Measurements from ENCODE around the gene HES4.

The HES4 gene

DNA sequence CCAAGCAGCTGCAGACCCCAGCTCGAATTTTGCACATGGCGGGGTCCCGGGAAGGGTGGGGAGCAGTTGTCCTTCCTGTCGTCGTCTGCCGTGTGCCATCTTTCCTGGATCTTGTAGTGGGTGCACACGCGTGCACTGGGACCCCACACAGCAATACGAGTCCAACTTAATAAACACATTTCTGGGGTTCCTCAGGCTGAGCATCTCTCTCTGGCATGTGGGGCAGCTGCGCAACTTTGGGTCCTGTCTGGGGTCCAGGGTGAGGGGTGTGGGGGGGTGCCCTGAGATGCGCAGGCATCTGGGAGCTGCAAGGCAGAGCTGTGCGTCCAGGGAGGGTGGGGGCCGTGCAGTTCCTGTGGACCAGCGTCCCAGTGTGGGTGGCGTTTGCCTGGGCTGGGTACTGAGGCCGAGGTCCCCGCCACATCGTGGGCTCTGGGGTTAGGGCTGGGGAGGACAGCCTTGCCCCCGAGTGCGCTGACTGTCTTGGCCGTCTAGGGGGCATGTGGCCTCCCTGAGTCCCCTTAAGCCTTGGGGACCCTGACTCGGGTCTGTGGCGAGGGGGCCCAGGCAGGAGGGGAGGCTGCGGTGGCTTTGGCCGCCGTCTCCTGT lies 34.3 kb downstream of the HES4 start:
- no peak for DNase-seq (ENCODE audit: low read depth)

DNA sequence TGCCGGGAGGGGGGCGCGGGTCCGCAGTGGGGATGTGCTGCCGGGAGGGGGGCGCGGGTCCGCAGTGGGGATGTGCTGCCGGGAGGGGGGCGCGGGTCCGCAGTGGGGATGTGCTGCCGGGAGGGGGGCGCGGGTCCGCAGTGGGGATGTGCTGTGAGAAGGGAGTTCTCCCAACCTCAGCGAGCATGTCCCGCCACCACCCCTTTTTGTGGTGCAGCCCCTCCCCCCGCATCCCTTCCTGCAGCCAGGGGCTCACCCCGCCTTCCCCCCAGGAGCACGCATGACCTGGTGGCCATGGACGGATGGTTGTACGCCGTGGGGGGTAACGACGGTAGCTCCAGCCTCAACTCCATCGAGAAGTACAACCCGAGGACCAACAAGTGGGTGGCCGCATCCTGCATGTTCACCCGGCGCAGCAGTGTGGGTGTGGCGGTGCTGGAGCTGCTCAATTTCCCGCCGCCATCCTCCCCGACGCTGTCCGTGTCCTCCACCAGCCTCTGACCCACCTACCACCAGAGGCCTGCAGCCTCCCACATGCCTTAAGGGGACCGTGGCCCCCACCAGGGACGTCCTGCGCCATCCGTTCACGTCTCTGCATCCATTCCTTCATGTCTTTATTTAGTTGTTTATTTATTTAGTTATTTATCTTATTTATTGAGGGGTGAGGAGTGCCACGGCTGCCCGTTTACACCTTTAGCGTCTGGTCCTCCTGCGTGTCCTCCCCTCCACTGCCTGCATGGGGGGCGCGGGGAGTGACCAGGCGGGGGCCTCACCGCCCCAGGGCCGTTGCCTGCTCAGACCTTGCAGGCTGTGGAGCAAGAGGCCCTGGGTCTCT lies 35.0 kb downstream of the HES4 start:
- DNase-seq (ENCODE audit: low read depth) = no peak

DNA sequence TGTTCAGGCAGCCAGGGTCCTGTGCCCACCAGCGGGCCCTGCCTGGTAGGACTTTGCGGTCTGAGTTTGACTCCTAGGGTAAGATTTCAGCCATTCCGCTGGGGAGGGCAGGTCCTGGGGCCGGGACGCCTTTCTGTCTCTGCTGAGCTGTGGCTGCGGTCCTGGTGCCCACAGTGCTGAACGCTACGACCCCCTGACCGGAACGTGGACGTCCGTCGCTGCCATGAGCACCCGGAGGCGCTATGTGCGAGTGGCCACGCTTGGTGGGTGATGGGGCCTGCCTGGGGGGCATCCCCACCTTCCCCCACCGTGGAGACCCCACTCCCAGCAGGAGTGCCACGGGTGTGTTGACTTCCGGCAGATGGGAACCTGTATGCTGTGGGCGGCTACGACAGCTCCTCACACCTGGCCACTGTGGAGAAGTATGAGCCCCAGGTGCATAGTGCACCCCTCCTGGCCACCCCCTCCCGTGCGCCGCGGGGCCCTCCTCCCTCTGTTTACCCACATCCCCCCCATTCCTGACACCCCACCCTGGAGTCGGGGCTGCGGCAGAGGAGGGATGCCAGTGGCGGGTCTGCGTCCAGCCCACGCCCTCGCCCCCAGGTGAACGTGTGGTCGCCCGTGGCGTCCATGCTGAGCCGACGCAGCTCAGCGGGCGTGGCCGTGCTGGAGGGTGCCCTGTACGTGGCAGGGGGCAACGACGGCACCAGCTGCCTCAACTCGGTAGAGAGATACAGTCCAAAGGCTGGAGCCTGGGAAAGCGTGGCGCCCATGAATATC lies 36.0 kb downstream of the HES4 start:
- DNase-seq (ENCODE audit: low read depth) = no peak

DNA sequence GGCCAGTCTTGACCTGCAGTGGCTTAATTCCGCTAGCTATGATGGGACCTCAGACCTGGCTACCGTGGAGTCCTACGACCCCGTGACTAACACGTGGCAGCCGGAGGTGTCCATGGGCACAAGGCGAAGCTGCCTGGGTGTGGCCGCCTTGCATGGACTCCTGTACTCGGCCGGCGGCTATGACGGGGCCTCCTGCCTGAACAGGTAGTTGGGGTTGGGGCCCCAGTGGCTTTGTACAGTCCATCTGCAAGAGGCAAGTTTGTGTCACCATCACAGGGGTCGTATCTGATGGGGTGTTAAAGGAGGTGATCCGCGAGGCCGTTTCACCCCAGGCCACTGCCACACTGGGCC lies 36.6 kb downstream of the HES4 start:
- DNase-seq (ENCODE audit: low read depth) = no peak

DNA sequence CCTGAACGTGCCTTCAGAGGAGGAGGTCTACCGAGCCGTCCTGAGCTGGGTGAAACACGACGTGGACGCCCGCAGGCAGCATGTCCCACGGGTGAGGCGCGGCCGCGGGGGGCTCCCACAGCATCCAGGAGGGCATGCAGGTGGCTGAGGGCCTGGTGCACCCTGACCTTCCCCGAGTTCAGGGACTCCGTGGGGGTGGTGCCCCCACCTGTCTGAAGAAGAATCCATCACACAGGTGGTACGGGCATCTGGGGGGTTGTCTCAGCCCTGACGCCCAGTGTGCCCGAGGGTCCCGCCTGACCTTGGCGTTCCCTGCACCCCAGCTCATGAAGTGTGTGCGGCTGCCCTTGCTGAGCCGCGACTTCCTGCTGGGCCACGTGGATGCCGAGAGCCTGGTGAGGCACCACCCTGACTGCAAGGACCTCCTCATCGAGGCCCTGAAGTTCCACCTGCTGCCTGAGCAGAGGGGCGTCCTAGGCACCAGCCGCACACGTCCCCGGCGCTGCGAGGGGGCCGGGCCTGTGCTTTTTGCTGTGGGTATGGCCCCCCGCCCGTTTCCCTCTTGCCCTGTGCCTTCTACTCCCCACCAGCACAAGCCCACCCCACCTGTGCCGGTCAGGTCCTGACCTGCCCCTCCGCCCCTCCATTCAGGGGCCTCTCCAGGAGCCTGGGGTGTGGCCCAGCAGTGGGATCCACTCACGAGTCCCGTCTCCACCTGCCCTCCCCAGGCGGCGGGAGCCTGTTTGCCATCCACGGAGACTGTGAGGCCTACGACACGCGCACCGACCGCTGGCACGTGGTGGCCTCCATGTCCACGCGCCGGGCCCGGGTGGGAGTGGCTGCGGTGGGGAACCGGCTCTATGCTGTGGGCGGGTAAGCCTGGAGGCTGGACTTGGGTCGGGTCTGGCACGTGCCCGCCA lies 37.3 kb downstream of the HES4 start:
- no peak for DNase-seq (ENCODE audit: low read depth)

GRCh38 chr1:961132-961669 lies 38.7 kb downstream of the HES4 start:
- DNase-seq (ENCODE audit: low read depth) = no peak

GRCh38 chr1:960363-961131 lies 39.4 kb downstream of the HES4 start, which contains the start of gene KLHL17:
Gene KLHL17, plus strand, starts transcription at chr1:960584. Its CDS starts 110 bp downstream, at chr1:960694.
- peak; percentile 64 for DNase-seq (ENCODE audit: low read depth)

- DNase-seq (ENCODE audit: low read depth) = no peak
Measured at GRCh38 chr1:959731-960362, 40.0 kb downstream of the HES4 start.

- DNase-seq (ENCODE audit: low read depth) = peak; percentile 86
Measured at GRCh38 chr1:958823-959730, 40.8 kb downstream of the HES4 start, which contains the start of gene NOC2L. Gene NOC2L, minus strand, starts transcription at chr1:959256. Its CDS starts 16 bp downstream, at chr1:959240.

- DNase-seq (ENCODE audit: low read depth) = no peak
Measured at GRCh38 chr1:956636-957035, 43.3 kb downstream of the HES4 start.

DNA sequence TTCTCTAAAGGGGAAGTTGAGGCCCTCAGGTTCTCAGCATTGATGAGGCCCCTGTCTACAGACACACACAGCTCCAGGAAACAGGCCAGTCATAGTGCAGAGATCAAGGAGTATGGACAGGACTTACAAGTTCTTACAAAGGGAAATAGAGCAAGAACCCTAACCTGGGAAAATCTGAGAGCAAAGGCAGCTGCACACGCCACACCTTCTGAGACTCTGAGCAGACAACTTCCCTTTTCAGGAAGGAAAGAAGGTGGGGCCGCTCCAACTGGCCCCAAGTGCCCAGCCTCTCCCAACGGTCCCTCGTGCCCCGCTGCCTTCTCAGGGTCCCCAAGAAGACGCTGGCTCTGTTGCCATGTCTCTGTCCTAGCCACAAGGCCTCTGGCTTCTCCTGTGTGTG lies 44.4 kb downstream of the HES4 start:
- DNase-seq (ENCODE audit: low read depth) = no peak

GRCh38 chr1:954927-955326 lies 45.0 kb downstream of the HES4 start:
- DNase-seq (ENCODE audit: low read depth) = no peak

DNA sequence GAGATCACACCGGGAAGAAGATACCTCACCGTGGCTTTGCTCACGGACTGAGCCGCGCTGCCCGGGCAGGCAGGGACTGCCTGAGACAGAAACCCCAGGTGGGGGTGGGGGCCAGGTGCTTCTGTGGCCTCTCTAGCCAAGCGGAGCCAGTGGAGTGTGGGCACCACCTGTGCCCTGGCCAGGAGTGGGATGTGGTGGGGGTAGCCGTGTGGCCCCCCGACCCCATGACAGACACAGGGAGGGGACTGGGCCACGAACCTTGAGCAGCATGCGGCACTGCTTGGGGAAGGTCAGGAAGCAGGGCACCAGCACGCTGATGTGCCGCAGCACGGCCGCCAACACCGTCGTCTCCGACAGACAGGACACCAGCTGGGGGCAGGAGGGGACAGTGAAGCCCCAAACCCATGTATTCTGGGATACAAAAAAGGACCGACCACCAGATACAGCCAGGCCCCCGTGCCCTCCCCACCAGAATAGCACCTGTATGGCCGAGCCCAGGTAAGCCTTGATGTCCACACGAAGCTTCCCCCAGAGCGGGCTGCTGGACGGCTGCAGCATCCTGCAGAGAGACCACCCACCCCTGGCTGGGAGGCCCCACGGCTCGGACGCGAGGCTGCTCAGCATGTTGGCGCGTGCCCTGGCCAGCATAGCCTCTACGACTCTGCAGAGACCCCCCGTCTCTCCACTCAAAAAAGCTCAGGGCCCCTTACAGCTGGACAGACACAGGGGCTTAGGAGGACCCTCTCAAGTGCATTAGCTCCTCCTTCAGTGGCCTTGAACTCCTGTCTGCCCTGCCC lies 46.2 kb downstream of the HES4 start:
- DNase-seq (ENCODE audit: low read depth) = no peak

DNA sequence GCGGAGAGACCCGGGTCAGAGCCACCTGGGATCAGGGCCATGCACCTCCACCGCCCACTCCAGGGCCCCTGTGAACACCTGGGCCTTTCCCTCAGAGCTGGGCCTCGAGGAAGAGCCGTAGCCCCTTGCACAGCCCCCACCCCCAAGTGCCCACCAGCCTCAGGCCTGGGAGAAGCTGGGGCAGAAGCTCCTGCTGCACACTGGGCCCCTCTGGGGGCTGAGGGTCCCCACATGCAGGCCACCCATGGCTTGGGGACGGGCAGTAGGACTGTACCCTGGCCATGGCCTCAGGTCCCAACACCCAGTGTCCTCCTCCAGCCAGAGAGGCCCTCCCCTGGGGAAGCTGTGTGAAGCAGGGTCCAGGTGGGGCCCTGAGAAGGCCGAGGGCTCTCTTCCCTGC lies 47.3 kb downstream of the HES4 start:
- DNase-seq (ENCODE audit: low read depth) = no peak

DNA sequence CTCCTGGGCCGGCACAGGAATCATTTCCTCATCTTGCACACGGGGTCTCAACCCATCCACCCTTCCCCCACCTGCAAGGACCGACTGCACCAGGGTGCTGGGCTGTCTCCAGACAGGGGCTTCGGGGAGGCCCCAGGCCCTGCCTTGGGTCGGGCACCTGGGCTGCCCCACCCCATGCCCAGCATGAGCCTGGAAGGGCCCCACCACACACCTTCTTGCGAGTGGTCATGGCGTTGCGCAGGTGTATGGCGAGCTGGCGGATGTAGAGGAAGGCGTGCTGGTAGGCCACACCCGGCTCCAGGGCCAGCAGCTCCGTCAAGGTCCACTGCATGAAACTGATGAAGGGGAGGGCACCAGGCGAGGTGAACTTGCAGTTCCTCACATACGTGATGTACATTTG lies 47.7 kb downstream of the HES4 start:
- no peak for DNase-seq (ENCODE audit: low read depth)

- DNase-seq (ENCODE audit: low read depth) = no peak
Measured at GRCh38 chr1:951364-951763, 48.5 kb downstream of the HES4 start.

GRCh38 chr1:950881-951280 lies 49.0 kb downstream of the HES4 start:
- no peak for DNase-seq (ENCODE audit: low read depth)

DNA sequence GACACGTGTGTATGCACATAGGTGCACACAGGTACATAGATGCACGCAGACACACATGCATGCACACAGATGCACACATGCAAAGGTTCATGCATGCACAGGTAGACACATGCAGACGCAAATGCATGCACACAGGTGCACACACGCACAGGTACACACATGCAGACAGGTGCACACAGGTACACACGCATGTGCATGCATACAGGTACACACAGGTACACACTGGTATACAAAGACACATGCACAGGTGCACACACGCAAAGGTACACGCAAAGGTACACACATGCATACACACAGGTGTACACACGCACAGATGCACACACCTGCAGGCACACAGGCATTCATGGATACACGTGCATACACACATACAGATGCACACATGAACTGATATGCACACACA lies 49.6 kb downstream of the HES4 start:
- DNase-seq (ENCODE audit: low read depth) = no peak

Data from T-helper 22 cell (primary cell).